Measurements from ENCODE around the gene CADM2.
"Not testable (repeated sequence)": the region's sequence is repeated elsewhere in the genome, so short reads cannot be mapped to it uniquely, and the experiment has no call there.

The CADM2 gene

DNA sequence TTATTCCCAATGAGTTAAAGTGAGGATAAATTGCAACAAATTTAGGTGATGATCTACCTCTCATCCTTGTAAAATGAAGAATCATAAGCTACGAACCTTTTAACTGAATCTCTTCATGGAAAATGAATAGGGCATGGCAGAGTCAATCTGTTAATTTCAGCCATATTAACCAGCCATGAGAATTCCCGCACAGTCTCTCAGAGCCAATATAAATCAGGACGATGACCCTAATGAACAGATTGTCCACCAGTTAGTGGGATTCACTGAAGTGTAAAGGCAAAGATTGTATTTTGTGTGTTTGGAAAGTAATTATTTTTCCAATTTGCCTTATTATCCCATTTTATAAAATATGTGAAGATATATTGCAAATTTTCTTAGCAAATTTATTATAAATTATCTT, 183.8 kb downstream of the CADM2 start:
- H3K4me1 Mint-ChIP-seq, result no peaks in the 10 kb centered on the region
- TF ChIP-seq, protein P1, sequence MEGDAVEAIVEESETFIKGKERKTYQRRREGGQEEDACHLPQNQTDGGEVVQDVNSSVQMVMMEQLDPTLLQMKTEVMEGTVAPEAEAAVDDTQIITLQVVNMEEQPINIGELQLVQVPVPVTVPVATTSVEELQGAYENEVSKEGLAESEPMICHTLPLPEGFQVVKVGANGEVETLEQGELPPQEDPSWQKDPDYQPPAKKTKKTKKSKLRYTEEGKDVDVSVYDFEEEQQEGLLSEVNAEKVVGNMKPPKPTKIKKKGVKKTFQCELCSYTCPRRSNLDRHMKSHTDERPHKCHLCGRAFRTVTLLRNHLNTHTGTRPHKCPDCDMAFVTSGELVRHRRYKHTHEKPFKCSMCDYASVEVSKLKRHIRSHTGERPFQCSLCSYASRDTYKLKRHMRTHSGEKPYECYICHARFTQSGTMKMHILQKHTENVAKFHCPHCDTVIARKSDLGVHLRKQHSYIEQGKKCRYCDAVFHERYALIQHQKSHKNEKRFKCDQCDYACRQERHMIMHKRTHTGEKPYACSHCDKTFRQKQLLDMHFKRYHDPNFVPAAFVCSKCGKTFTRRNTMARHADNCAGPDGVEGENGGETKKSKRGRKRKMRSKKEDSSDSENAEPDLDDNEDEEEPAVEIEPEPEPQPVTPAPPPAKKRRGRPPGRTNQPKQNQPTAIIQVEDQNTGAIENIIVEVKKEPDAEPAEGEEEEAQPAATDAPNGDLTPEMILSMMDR (IDR thresholded peaks at IDR 0.05; ENCODE audit: unreplicated experiment in 3 of 3), result no peak
- no peaks in the 10 kb centered on the region for H3K9me3 Mint-ChIP-seq
- no peaks in the 10 kb centered on the region for H3K27me3 Mint-ChIP-seq (ENCODE audit: low read depth)
- no peak overlapping the region for H3K4me3 Mint-ChIP-seq
- H3K27ac Mint-ChIP-seq, result no peak overlapping the region
- no peaks in the 10 kb centered on the region for H3K36me3 Mint-ChIP-seq (ENCODE audit: low read depth)

DNA sequence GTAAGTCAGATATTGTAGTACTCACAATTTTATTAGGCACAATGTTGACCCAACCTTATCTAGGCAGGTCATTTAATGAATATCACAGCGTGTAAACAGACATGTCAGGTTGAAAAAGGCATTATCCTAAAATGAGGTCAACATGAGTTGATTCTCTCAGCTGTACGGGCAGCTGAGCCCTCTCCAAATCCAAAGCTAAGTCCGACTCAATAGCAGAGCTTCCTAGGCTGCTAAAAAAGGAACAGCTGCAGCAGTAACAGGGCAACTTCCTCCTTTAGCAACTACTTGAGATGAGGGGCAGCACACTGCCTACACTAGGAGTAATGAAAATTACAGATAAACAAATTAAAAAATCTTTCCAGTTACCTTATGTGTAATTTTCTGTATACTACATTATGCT, 189.2 kb downstream of the CADM2 start:
- no peak overlapping the region for H3K4me3 Mint-ChIP-seq
- H3K9me3 Mint-ChIP-seq, result peaks cover 12% of the 10 kb centered on the region
- TF ChIP-seq, protein P1 (IDR thresholded peaks at IDR 0.05; ENCODE audit: unreplicated experiment in 3 of 3), result no peak
- H3K27me3 Mint-ChIP-seq (ENCODE audit: low read depth), result no peaks in the 10 kb centered on the region
- H3K27ac Mint-ChIP-seq, result no peak overlapping the region
- no peaks in the 10 kb centered on the region for H3K36me3 Mint-ChIP-seq (ENCODE audit: low read depth)
- no peaks in the 10 kb centered on the region for H3K4me1 Mint-ChIP-seq

DNA sequence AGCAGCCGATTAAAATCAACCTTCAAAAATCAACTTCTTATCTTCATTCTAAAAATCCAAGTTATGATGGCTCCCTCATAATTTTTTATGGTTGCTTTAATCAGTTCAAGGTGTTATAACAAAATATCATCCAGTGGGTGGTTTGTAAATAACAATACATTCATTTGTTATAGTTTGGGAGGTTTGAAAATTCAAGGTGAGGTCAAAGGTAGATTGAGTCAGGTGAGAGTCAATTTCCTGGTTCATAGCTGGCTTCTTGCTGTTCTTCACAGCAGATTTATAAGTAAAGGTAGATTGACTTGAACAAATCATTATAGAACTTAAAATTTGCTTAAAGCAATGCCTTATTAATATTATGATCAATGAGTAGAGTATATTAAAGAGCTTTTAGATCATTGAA, 192.8 kb downstream of the CADM2 start:
- H3K27me3 Mint-ChIP-seq (ENCODE audit: low read depth), result no peaks in the 10 kb centered on the region
- H3K4me1 Mint-ChIP-seq, result no peaks in the 10 kb centered on the region
- no peaks in the 10 kb centered on the region for H3K36me3 Mint-ChIP-seq (ENCODE audit: low read depth)
- peaks cover 18% of the 10 kb centered on the region for H3K9me3 Mint-ChIP-seq
- TF ChIP-seq, protein P1 (IDR thresholded peaks at IDR 0.05; ENCODE audit: unreplicated experiment in 3 of 3), result no peak
- no peak overlapping the region for H3K27ac Mint-ChIP-seq
- no peak overlapping the region for H3K4me3 Mint-ChIP-seq

DNA sequence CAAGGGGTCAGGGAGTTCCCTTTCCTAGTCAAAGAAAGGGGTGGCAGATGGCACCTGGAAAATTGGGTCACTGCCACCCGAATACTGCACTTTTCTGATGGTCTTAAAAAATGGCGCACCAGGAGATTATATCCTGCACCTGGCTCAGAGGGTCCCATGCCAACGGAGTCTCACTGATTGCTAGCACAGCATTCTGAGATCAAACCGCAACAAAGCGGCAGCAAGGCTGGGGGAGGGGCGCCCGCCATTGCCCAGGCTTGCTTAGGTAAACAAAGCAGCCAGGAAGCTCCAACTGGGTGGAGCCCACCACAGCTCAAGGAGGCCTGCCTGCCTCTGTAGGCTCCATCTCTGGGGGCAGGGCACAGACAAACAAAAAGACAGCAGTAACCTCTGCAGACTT, 194.5 kb downstream of the CADM2 start:
- H3K9me3 Mint-ChIP-seq, result peaks cover 18% of the 10 kb centered on the region
- not testable (repeated sequence) for H3K4me3 Mint-ChIP-seq; H3K27ac Mint-ChIP-seq; H3K27me3 Mint-ChIP-seq (ENCODE audit: low read depth); H3K36me3 Mint-ChIP-seq (ENCODE audit: low read depth); H3K4me1 Mint-ChIP-seq

DNA sequence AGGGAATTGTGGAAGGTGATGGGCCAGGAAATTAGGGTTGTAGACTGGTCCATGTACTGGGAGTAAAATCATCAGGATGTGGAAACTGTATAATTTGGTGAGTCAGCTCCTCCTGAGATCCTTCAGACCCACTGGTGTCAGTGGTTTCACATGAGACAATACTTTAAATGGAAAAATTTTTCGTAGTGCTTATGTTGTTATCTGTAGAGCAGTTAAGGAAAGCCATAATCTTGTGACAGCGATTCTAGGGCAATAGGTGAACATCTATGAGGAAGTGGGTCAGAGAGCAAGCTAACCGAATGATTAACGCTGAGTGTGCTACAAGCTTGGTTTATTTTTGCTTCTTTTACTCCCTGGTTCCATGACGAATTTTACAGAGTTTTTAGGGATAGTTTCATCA, 200.6 kb downstream of the CADM2 start:
- TF ChIP-seq, protein P1 (IDR thresholded peaks at IDR 0.05; ENCODE audit: unreplicated experiment in 3 of 3), result no peak
- H3K27me3 Mint-ChIP-seq (ENCODE audit: low read depth), result no peaks in the 10 kb centered on the region

DNA sequence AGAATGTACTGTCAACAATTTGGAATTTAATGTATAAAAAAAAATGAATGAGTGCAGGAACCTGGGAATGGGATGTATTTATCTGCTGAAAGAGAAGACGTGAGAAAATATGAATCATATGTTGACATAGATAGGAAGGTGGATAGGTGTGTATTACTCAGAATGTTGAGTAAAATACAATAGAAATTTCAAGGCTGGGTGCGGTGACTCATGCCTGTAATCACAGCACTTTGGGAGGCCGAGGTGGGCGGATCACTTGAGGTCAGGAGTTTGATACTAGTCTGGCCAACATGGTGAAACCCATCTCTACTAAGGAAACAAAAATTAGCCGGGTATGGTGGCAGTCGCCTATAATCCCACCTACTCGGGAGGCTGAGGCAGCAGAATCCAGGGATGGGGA, 202.8 kb downstream of the CADM2 start:
- Mint-ChIP-seq H3K9me3 (no peaks in the 10 kb centered on the region), H3K27ac (no peak overlapping the region), H3K4me1 (no peaks in the 10 kb centered on the region), H3K4me3 (no peak overlapping the region), H3K36me3 (ENCODE audit: low read depth) (no peaks in the 10 kb centered on the region), H3K27me3 (ENCODE audit: low read depth) (no peaks in the 10 kb centered on the region)
- TF ChIP-seq, protein P1 (IDR thresholded peaks at IDR 0.05; ENCODE audit: unreplicated experiment in 3 of 3), result no peak

More for the DNA sequence above, 200.6 kb downstream of the CADM2 start:
- Mint-ChIP-seq H3K4me3 (no peak overlapping the region), H3K36me3 (ENCODE audit: low read depth) (no peaks in the 10 kb centered on the region), H3K4me1 (no peaks in the 10 kb centered on the region), H3K27ac (no peak overlapping the region), H3K9me3 (peaks cover 4% of the 10 kb centered on the region)
